ENCODE results near the gene DNAJC30.

DNA sequence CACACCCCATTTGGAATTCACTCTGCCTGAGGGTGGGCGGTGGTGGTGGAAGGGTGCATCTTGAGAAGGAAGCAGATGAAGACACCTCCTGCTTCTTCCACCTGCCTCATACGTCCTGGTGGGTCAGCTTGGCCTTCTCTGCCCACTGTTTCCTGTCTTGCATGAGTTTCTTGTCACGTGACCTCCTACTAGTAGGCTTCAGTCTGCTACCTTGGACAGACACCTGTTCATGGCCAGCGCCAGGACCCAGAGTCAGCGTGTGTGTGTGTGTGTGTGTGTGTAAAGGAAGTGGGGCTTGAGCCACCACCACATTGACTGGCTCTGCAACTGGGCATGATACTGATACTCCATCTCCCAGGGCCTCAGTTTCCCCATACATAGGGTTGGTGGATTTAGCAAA, 32.7 kb downstream of the DNAJC30 start:
- TF ChIP-seq, protein P1, sequence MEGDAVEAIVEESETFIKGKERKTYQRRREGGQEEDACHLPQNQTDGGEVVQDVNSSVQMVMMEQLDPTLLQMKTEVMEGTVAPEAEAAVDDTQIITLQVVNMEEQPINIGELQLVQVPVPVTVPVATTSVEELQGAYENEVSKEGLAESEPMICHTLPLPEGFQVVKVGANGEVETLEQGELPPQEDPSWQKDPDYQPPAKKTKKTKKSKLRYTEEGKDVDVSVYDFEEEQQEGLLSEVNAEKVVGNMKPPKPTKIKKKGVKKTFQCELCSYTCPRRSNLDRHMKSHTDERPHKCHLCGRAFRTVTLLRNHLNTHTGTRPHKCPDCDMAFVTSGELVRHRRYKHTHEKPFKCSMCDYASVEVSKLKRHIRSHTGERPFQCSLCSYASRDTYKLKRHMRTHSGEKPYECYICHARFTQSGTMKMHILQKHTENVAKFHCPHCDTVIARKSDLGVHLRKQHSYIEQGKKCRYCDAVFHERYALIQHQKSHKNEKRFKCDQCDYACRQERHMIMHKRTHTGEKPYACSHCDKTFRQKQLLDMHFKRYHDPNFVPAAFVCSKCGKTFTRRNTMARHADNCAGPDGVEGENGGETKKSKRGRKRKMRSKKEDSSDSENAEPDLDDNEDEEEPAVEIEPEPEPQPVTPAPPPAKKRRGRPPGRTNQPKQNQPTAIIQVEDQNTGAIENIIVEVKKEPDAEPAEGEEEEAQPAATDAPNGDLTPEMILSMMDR (IDR thresholded peaks at IDR 0.05) = no peak
- TF ChIP-seq POLR2A (IDR thresholded peaks at IDR 0.05) = no peak
